Measurements from ENCODE around the gene USP25.

The USP25 gene

DNA sequence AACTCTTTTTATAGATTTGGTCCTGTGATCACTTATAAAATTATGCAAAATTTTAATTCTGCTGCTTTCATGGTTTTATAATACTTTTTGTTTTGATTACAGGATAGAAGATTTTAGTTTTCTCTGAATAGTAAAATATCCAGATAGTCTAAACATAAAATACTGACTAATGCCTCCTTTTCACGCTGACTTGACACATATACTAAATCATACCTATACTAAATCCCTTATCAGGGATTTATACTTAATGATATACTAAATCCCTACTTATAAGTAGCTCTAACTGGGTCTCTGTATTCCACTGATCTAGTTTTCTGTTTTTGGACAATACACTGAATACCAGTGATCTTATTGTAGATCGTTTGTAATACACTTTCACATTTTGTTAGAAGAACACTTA is 128.0 kb downstream of the USP25 start:
- DNase-seq (ENCODE audit: low spot score), result no peak

DNA sequence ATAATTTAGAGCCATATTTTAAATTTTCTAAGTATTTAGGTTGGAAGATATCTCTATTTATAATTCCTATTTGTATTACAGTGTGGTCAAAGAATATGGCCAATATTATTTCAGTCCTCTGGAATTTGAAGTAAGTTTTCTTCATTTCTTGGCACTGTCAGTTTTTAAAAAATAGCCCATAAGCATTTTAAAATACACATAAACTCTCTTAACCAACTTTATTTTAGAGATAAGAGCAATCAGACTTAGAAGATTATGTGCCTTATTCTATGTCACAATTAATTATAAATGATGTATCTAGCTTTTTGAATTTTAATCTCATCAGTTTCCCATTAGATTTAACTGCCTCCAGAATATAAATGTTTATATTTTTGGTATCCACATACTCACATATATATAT is 130.8 kb downstream of the USP25 start:
- DNase-seq (ENCODE audit: low spot score), result no peak

DNA sequence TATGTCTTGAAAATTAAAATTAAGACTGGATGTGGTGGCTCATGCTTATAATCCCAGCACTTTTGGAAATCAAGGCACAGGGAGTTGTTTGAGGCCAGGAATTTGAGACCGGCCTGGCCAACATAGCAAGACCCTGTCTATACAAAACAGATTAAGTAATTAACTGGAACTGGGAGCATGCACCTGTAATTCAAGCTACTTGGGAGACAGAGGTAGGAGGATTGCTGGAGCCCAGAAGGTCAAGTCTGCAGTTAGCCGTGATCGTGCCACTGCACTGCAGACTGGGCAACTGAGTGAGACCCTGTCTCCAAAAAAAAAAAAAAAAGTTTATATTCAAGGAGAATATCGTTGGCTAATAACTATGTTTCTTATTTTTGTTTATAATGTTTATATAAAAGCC is 139.2 kb downstream of the USP25 start:
- no peak for DNase-seq (ENCODE audit: low spot score)

DNA sequence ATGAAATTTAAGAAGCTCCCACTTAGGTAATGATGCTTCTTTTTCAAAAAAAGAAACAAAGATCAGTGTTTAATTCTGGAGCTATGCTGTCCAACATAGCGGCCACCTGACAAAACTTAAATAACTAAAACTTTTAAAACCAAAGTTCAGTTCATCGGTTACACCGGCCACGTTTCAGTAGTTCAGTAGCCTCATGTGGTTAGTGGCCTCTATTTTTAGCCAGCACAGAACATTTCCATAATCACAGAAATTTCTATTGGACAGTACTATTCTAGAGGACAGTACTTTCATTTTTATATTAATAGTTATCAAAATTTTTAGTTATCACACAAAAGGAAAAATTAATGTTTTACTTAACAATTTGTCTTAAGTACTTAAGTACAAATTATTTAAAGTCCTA is 141.0 kb downstream of the USP25 start:
- no peak for DNase-seq (ENCODE audit: low spot score)

DNA sequence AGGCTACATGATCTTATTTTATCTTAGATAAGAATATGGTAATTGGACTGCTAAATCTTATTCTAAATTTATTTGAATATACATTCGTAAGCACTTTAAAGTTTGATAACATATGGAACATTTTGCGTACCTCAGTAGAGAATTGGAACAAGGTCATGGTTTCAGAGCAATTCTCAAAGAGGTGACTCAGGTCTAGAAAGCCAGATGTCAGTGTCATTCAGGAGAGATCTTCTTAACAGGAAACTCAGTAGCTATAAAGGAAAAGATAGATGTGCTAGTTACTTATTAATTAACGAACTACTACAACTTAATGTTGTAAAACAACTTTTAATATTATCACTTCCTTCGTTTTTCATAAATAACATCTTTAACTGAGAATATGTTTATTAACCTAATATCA is 142.5 kb downstream of the USP25 start:
- no peak for DNase-seq (ENCODE audit: low spot score)

DNA sequence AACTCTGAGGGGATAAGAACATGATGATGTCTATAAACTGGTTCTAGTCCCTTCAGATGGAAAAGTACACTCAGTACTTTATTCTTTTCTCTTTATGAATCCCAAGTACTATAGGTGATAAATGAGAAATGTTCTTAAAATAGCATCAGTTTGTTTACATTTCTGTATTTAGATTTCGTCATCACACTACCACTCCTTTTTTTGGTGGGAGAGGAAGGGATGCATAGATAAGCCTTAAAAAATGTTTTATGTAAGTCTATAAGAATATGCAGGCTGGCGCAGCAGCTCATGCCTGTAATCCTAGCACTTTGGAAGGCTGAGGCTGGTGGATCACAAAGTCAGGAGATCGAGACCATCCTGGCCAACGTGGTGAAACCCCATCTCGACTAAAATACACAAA is 144.8 kb downstream of the USP25 start:
- no peak for DNase-seq (ENCODE audit: low spot score)

DNA sequence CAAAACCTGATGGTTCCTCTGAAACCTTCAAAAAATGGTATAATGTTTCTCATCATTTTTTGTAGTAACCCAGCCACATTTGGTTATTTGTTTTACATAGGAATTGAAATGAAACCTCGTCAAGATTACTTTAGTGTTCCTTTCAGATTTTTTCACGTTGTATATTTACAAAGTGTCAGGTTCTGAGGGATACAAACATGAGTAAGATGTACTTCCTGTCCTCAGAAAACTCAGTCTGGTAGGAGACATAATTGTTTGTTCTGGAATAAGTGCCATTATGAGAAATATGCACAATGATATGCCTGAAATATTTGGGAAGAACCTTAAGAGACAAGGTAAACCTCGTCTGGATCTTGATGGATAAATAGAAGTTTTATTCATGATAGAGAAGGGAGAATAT is 145.5 kb downstream of the USP25 start:
- DNase-seq (ENCODE audit: low spot score), result no peak

DNA sequence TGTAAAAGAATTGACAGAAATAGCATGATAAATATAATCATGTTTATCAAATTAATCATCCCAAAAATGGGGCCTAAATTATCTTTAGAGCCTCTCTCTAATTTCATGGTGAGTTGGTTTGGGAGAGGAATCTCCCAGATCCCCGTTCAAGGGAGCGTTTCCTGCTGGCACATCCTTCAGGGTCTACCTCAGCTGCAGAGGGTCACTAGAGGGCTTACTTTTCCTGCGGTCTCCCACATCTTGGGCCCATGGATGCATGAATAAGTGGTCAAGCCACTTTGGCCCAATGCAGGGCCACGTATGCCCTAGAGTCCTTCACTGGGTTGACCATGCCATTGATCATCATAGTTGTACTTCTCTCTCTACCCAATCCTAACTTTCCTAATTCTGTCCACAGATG is 164.1 kb downstream of the USP25 start:
- no peak for DNase-seq (ENCODE audit: low spot score)

DNA sequence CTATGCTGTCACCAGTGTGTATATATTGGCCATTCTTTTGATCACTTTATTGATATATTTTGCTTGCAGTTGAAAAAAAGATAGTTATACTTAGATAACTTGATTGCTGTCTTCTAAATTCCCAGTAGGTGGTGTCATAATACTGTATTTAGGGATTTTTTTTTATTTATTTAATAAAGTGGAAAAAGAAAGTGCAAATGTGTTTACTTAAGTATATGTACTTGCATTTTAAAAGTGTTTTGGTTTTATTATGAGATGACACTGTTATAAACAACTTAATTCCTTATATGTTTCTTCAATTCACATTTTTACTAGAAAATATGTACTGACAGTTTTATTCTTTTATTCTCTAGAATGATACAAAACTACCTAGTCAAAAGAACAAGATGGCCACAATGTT is 164.8 kb downstream of the USP25 start:
- DNase-seq (ENCODE audit: low spot score), result no peak

DNA sequence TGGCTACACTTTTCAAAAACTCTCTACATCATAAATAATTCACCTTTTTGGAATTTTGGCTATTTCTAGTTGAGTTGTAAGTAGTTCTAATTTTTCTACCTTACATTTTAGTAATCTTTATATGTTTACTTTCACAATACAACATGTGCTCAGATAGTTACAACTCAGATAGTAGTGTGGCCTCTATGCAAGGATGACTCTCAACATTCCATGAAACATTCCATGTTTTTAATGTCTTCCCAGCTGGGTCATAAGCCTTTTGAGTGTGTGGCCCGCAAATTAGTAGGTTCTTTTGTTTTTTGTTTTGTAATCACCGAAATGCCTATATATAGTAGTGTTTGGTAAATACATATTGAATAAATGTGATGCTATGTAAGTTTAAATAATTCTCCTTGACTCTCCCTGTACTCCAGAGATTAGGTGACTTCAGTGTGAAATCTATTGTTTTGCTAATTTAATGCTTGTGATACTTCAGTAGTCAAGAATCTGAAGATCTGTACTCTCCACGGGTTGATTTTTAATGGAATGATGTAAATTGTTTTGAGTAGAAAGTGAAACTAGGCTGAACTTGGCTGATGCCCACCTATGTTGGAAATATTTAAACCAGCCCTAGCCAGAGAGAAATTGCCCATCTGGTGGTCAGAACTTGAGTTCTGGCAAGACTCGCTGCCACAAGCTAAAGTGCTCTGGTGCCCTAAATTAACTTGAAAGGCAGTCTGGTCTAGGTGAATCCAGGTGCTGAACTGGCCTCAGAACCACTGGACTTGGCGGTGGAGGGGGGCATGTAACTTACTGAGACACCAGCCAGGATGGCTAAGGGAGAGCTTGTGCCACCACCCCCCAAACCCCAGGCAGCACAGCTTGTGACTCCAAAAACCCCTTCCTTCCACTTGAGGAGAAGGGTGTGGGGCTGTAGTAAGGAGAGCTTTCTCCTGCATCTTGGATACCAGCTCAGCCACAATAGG is 165.6 kb downstream of the USP25 start:
- DNase-seq (ENCODE audit: low spot score), result no peak

DNA sequence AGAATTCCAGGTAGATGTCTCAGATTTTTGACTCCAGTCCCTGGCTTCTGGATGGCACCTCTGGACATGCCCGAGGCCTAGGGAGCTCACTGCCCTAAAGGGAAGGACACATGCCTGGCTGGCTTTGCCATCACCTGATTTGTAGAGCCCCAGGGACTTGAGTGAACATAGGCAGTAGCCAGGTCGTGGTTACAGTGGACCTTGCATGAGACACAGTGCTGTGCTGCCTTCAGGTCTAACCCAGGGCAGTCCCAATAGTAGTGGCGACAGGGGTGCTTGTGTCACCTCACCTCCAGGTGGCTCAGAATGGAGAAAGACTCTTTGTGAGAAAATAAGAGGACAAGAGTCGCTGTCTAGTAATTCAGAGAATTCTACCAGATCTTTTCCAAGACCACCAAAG is 166.7 kb downstream of the USP25 start:
- DNase-seq (ENCODE audit: low spot score), result no peak

DNA sequence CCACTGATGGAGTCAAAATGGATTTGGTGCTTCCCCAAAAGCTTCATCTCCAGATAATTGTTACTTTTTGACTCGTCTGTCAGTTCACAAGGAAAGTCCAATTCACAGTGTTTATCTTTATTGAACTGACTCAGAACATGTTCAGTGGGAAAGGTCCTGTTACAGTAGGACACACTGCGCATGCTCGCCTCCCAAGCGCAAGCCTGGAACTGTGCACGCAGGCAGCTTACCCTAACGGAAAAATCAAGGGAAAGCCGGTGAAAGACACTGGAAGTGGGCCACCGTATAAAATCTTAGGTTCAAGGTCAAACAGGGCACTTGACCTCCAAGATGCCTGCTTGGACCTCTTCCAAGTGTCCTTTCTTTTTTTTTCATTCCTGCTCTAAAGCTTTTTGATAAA is 174.6 kb downstream of the USP25 start:
- DNase-seq (ENCODE audit: low spot score), result no peak

DNA sequence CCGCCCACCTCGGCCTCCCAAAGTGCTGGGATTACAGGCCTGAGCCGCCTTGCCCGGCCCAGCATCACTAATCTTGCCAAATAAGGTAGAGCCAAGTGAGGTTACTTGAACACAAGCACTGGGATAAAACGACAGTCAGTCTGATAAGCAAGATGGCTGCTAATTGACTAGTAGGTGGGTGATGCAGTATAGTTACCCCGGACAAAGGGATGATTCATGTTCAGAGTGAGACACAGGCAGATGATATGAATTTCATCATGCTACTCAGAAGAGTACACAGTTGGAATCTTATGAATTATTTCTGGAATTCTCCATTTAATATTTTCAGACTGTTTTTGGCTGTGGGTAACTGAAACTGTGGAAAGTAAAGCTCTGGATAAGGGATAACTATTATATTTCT is 178.4 kb downstream of the USP25 start:
- DNase-seq (ENCODE audit: low spot score), result no peak

DNA sequence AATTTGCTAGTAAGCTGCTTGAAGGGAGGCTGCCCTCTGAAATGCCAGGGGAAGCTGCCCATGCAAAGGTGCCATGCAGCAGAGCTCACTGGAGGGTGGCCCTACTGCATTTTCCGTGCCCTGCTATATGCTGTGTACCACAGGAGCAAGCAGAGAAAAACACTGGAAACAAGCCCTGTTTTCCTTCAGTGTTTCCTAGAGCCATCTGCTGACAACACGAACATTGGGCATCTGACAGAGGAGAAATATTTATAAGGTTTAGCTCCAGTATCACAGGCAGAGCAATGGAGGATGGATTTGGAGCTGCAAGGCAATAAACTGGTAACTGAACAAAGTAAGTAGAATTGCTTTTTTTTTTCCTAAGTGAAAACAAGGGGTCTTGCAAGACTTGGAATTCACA is 198.4 kb downstream of the USP25 start:
- no peak for DNase-seq (ENCODE audit: low spot score)

DNA sequence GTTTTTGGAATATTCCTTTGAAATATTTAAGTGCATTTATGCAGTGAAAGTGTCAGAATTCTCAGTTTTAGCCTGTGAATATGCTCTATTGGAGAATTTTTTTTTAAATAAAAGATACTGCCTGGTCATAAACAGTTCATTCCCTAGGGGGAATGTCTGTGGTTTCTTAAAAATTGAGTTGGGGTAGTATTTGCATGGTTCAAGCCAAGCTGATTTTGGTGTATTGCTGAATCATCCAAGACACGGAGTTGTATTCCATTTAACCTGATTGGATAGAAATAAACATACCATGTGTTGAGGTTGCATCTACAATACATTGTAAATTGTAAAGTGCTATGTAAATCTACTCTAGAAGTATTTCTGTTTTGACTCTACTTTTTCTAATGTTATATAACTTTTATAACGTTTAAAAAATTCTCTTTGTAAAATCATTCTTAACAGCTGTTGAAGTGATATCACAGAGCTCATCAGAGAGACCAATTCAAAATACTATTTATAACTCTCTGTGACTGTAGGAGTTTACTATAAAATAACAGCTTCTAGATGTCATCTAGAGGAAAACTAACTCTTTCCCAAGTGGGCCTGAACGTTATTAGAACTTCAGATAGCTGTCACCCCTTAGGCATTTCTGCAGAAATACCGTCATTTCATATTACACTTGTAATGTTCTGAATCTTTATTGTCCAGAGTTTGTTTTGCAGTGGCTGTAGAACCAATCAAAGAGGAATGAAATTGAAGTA is 199.1 kb downstream of the USP25 start:
- DNase-seq (ENCODE audit: low spot score), result no peak

DNA sequence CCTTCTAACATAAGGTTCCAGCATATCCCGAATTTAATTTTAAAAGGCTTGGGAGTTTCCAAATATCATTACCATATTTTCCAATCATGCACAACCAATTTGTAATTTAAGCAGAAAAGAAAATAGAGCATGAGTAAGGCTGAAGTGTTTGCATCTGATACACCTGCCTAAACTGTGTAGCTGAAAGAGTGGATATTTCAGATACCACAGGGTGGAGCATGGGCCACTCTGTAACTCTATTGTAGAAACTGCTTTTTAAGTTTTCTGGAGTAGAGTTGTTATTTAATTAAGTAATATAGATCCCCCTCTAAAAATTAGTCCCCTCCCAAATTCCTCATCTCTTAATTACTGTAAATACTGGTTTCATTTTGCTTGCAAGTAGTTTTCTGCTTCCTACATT is 199.8 kb downstream of the USP25 start:
- DNase-seq (ENCODE audit: low spot score), result no peak
